Neural progenitor cell (in vitro differentiated cells): Measurements from ENCODE around the gene NXT1. TPM values are rescaled to one million over a fixed set of nuclear protein-coding genes. Genes with fewer than 3 reads are reported as not detected.

ENCODE experiments used
- DNase-seq: peaks from one replicate; pipeline ENCODE4 v3.0.0-alpha.2; 2016; ENCODE audit warnings: low spot score
- H2AFZ ChIP-seq: fragments of 200-600 bp; sonication (generic); replicated peaks from 2 replicates; pipeline ENCODE4 v1.6.1; 2016; ENCODE audit warnings: antibody characterized with exemption
- H3F3A ChIP-seq: fragments of 200-600 bp; sonication (generic); 2 replicates; pipeline ENCODE4 v1.6.1; 2016; ENCODE audit warnings: antibody characterized with exemption, low read depth
- H3K27ac ChIP-seq: fragments of 200-600 bp; sonication (generic); 2 replicates; pipeline ENCODE4 v1.5.1; 2016; ENCODE audit warnings: mild to moderate bottlenecking
- H3K27me3 ChIP-seq: fragments of 200-600 bp; sonication (generic); 2 replicates; pipeline ENCODE4 v1.6.1; 2016; ENCODE audit warnings: mild to moderate bottlenecking, moderate library complexity
- H3K36me3 ChIP-seq: fragments of 200-600 bp; sonication (generic); 2 replicates; pipeline ENCODE4 v1.5.1; 2016
- H3K4me1 ChIP-seq: fragments of 200-600 bp; sonication (generic); 2 replicates; pipeline ENCODE4 v1.6.1; 2016; ENCODE audit warnings: mixed run types
- H3K4me2 ChIP-seq: fragments of 200-600 bp; sonication (generic); 2 replicates; pipeline ENCODE4 v1.6.1; 2016
- H3K4me3 ChIP-seq: fragments of 200-600 bp; sonication (generic); 2 replicates; pipeline ENCODE4 v1.5.1; 2016
- H3K79me2 ChIP-seq: fragments of 200-600 bp; sonication (generic); 2 replicates; pipeline ENCODE4 v1.6.1; 2016; ENCODE audit warnings: low read depth
- H3K9ac ChIP-seq: fragments of 200-600 bp; sonication (generic); 2 replicates; pipeline ENCODE4 v1.6.1; 2016
- H3K9me3 ChIP-seq: fragments of 200-600 bp; sonication (generic); 2 replicates; pipeline ENCODE4 v1.5.1; 2016; ENCODE audit warnings: low read depth
- H4K20me1 ChIP-seq: fragments of 200-600 bp; sonication (generic); 2 replicates; pipeline ENCODE4 v1.6.1; 2016; ENCODE audit warnings: low read depth
- H3K27ac Mint-ChIP-seq: 3 replicates; pipeline ENCODE4 v1.8.0; 2021; ENCODE audit warnings: mixed read lengths
- H3K27me3 Mint-ChIP-seq: 2 replicates; pipeline ENCODE4 v1.8.0; 2022; ENCODE audit warnings: low read depth, mild to moderate bottlenecking, inconsistent platforms, moderate library complexity, mixed read lengths; ENCODE audit not compliant: insufficient read depth
- H3K36me3 Mint-ChIP-seq: 3 replicates; pipeline ENCODE4 v1.8.0; 2021; ENCODE audit warnings: mixed read lengths
- H3K4me1 Mint-ChIP-seq: 3 replicates; pipeline ENCODE4 v1.8.0; 2021; ENCODE audit warnings: mixed read lengths
- H3K4me3 Mint-ChIP-seq: 3 replicates; pipeline ENCODE4 v1.8.0; 2021; ENCODE audit warnings: mild to moderate bottlenecking, moderate library complexity, mixed read lengths
- H3K9me3 Mint-ChIP-seq: 3 replicates; pipeline ENCODE4 v1.8.0; 2020; ENCODE audit warnings: mixed read lengths
- CTCF ChIP-seq: fragments of 200-600 bp; sonication (generic); IDR thresholded peaks from 2 replicates; pipeline ENCODE4 v1.5.1; 2017; ENCODE audit warnings: antibody characterized with exemption, mild to moderate bottlenecking
- EZH2 ChIP-seq: fragments of 200-600 bp; sonication (generic); IDR thresholded peaks from 2 replicates; pipeline ENCODE4 v1.6.1; 2017; ENCODE audit warnings: antibody characterized with exemption, mild to moderate bottlenecking, moderate library complexity
- EZH2phosphoT487 ChIP-seq: fragments of 200-600 bp; sonication (generic); IDR thresholded peaks from 2 replicates; pipeline ENCODE4 v1.6.1; 2017; ENCODE audit warnings: antibody characterized with exemption
- total RNA-seq: library from RNA; depleted of rRNA; stranded (reverse); fragments of >200 nt; gene quantifications from 2 replicates; pipeline ENCODE4 v1.2.3, GENCODE V29; 2015; ENCODE audit warnings: low replicate concordance

Gene NXT1
- total RNA-seq, 1 donor from 2014 or later = 14.6 TPM

- H3K36me3 Mint-ChIP-seq = peaks cover 22% of the 10 kb centered on the region
- Histone ChIP-seq H2AFZ (no peak overlapping the region), H3K4me1 (peaks cover 16% of the 10 kb centered on the region), H3K9ac (no peak overlapping the region), H3K27ac (no peak overlapping the region), H3K79me2 (peaks cover 66% of the 10 kb centered on the region), H3K4me3 (no peak overlapping the region), H3K4me2 (no peak overlapping the region), H3F3A (peaks cover 5% of the 10 kb centered on the region), H3K9me3 (no peaks in the 10 kb centered on the region), H4K20me1 (peaks cover 66% of the 10 kb centered on the region), H3K36me3 (peaks cover 1% of the 10 kb centered on the region), H3K27me3 (no peaks in the 10 kb centered on the region)
- peaks cover 28% of the 10 kb centered on the region for H3K4me1 Mint-ChIP-seq
- H3K9me3 Mint-ChIP-seq = no peaks in the 10 kb centered on the region
- DNase-seq = no peak
- no peaks in the 10 kb centered on the region for H3K27me3 Mint-ChIP-seq
- no peak overlapping the region for H3K27ac Mint-ChIP-seq
- no peak overlapping the region for H3K4me3 Mint-ChIP-seq
- TF ChIP-seq EZH2phosphoT487 = no peak
- peak; percentile 10 for TF ChIP-seq CTCF
Observed at GRCh38 chr20:23365390-23366165, 15.0 kb downstream of the NXT1 start.

GRCh38 chr20:23366384-23366783, 15.8 kb downstream of the NXT1 start:
- Histone ChIP-seq H3K79me2 (peaks cover 66% of the 10 kb centered on the region), H3K27me3 (no peaks in the 10 kb centered on the region), H3K36me3 (peaks cover 9% of the 10 kb centered on the region), H2AFZ (no peak overlapping the region), H3F3A (no peaks in the 10 kb centered on the region), H3K9ac (no peak overlapping the region), H3K9me3 (no peaks in the 10 kb centered on the region), H3K4me2 (no peak overlapping the region), H3K4me3 (no peak overlapping the region), H4K20me1 (peaks cover 66% of the 10 kb centered on the region), H3K4me1 (peaks cover 11% of the 10 kb centered on the region), H3K27ac (no peak overlapping the region)
- H3K27me3 Mint-ChIP-seq = no peaks in the 10 kb centered on the region
- no peak overlapping the region for H3K27ac Mint-ChIP-seq
- H3K4me3 Mint-ChIP-seq = no peak overlapping the region
- H3K9me3 Mint-ChIP-seq = no peaks in the 10 kb centered on the region
- DNase-seq = no peak
- peaks cover 26% of the 10 kb centered on the region for H3K36me3 Mint-ChIP-seq
- TF ChIP-seq EZH2phosphoT487 (no peak), EZH2 (no peak), CTCF (no peak)
- H3K4me1 Mint-ChIP-seq = peaks cover 23% of the 10 kb centered on the region

- Histone ChIP-seq H3F3A (no peaks in the 10 kb centered on the region), H3K4me2 (no peak overlapping the region), H3K4me1 (peaks cover 11% of the 10 kb centered on the region), H2AFZ (no peak overlapping the region), H3K4me3 (no peak overlapping the region), H3K36me3 (peaks cover 18% of the 10 kb centered on the region), H3K9ac (no peak overlapping the region), H3K79me2 (peaks cover 62% of the 10 kb centered on the region), H3K27me3 (no peaks in the 10 kb centered on the region), H3K9me3 (no peaks in the 10 kb centered on the region), H3K27ac (no peak overlapping the region), H4K20me1 (peaks cover 70% of the 10 kb centered on the region)
- Mint-ChIP-seq H3K27me3 (no peaks in the 10 kb centered on the region), H3K4me3 (no peak overlapping the region), H3K27ac (no peak overlapping the region), H3K36me3 (peaks cover 28% of the 10 kb centered on the region), H3K9me3 (no peaks in the 10 kb centered on the region), H3K4me1 (peaks cover 23% of the 10 kb centered on the region)
- TF ChIP-seq EZH2phosphoT487 = no peak
- no peak for TF ChIP-seq EZH2
- TF ChIP-seq CTCF = no peak
- no peak for DNase-seq
Observed at GRCh38 chr20:23367770-23368169, 17.2 kb downstream of the NXT1 start.
